ENCODE measurements around the gene FRMD5.
A peak's percentile ranks its signal among the peaks of the same experiment; 100 is the strongest.
"Not testable (repeated sequence)": the region's sequence is repeated elsewhere in the genome, so short reads cannot be mapped to it uniquely, and the experiment has no call there.

FRMD5 gene

DNA sequence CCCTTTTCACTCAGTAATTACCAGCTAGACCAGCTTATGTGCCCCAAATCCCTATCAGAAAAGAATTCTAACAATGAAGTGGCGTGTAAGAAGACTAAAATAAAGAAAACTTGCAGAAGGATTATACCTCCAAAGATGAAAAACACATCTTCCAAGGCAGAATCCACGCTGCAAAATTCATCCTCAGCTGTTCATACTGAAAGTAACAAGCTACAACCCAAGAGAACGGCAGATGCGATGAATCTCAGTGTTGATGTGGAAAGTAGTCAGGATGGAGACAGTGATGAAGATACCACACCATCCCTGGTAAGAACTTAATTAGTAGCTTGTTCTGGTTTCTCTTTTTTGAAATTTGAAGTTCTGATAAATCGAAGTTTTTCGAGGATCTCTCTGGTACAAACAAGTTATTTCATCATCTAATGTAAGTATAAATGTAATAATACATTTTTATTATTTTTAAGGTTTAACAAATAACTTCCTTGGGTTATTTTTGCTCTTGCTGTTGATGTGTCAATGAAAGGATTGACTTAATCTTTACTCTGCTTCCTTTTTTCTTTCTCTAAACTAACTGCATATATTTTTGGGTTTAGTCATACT is 366.9 kb downstream of the FRMD5 start:
- Histone ChIP-seq H3K9ac (ENCODE audit: low read length) (peak overlapping the region; percentile 92), H3K4me3 (ENCODE audit: insufficient read depth, low read length, poor library complexity, severe bottlenecking) (peak overlapping the region; percentile 81), H3F3A (ENCODE audit: insufficient read depth) (peaks cover 45% of the 10 kb centered on the region), H2AFZ (ENCODE audit: low read depth, low read length, severe bottlenecking) (no peak overlapping the region), H3K27me3 (ENCODE audit: low read length) (no peaks in the 10 kb centered on the region), H3K9me3 (ENCODE audit: insufficient read depth, low read length) (no peaks in the 10 kb centered on the region), H4K20me1 (ENCODE audit: low read depth, low read length) (peaks cover 12% of the 10 kb centered on the region; the same call in 1 of the 2 replicates), H3K4me2 (ENCODE audit: low read depth, low read length, poor library complexity, severe bottlenecking) (peak overlapping the region; percentile 100), H3K36me3 (ENCODE audit: low read length) (peaks cover 24% of the 10 kb centered on the region), H3K9me2 (replicated peaks; ENCODE audit: insufficient read depth, low read length) (no peaks in the 10 kb centered on the region), H3K27ac (ENCODE audit: low read depth, low read length) (peak overlapping the region; percentile 93), H3K79me2 (ENCODE audit: insufficient read depth, low read length) (peaks cover 86% of the 10 kb centered on the region)
- no peak for TF ChIP-seq EZH2phosphoT487 (conservative IDR thresholded peaks at IDR 0.05; ENCODE audit: low read length)
- TF ChIP-seq, protein P1, sequence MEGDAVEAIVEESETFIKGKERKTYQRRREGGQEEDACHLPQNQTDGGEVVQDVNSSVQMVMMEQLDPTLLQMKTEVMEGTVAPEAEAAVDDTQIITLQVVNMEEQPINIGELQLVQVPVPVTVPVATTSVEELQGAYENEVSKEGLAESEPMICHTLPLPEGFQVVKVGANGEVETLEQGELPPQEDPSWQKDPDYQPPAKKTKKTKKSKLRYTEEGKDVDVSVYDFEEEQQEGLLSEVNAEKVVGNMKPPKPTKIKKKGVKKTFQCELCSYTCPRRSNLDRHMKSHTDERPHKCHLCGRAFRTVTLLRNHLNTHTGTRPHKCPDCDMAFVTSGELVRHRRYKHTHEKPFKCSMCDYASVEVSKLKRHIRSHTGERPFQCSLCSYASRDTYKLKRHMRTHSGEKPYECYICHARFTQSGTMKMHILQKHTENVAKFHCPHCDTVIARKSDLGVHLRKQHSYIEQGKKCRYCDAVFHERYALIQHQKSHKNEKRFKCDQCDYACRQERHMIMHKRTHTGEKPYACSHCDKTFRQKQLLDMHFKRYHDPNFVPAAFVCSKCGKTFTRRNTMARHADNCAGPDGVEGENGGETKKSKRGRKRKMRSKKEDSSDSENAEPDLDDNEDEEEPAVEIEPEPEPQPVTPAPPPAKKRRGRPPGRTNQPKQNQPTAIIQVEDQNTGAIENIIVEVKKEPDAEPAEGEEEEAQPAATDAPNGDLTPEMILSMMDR (IDR thresholded peaks at IDR 0.05; ENCODE audit: insufficient read depth, low read length, poor library complexity, severe bottlenecking), result no peak

DNA sequence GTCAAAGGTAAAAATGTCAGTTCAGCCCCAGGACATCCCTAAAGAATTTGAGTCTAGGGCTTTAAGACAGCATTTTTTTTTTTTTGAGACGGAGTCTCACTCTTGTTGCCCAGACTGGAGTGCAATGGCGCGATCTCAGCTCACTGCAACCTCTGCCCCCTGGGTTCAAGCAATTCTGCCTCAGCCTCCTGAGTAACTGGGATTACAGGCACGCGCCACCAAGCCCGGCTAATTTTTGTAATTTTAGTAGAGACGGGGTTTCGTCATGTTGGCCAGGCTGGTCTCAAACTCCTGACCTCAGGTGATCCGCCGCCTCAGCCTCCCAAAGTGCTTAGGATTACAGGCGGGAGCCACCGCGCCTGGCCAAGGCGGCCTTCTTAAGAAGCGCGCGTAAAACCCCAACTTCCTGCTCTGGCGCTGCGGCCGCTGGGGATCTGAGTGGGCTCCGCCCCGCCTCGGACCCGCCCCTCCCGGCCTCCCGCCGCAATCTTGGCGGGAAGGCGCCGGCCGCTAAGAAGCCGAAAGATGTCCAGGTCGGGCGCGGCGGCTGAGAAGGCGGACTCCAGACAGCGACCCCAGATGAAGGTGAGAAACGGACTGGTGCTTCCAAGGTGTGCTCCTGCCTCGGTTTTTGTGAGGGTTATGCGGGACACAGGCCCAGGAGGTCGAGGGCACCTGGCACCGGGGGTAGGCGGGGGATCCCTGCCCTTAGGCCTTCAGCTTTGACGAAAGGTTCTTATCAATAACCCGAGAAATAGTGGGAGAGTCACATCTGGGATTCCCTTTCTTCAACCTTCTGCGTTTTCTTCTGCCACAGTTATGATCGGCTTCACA is 368.3 kb downstream of the FRMD5 start, which contains the start of gene WDR76:
TSS of gene WDR76 (plus strand) at position 495 of the 834 bp plus-strand sequence. CDS start at position 526, 31 bp downstream.
- H3K27me3 ChIP-seq (ENCODE audit: low read length), result no peaks in the 10 kb centered on the region
- H2AFZ ChIP-seq (ENCODE audit: low read depth, low read length, severe bottlenecking), result no peak within 1 kb of the TSS
- H3K36me3 ChIP-seq (ENCODE audit: low read length), result peaks cover 18% of the 10 kb centered on the region
- peak within 1 kb of the TSS; percentile 100 for H3K4me2 ChIP-seq (ENCODE audit: low read depth, low read length, poor library complexity, severe bottlenecking)
- H4K20me1 ChIP-seq (ENCODE audit: low read depth, low read length), result no peaks in the 10 kb centered on the region
- H3K79me2 ChIP-seq (ENCODE audit: insufficient read depth, low read length), result peaks cover 85% of the 10 kb centered on the region
- H3K27ac ChIP-seq (ENCODE audit: low read depth, low read length), result peak within 1 kb of the TSS; percentile 93
- H3K4me3 ChIP-seq (ENCODE audit: insufficient read depth, low read length, poor library complexity, severe bottlenecking), result peak within 1 kb of the TSS; percentile 81
- no peak for TF ChIP-seq EZH2phosphoT487 (conservative IDR thresholded peaks at IDR 0.05; ENCODE audit: low read length)
- TF ChIP-seq, protein P1 (IDR thresholded peaks at IDR 0.05; ENCODE audit: insufficient read depth, low read length, poor library complexity, severe bottlenecking), result no peak
- H3F3A ChIP-seq (ENCODE audit: insufficient read depth), result peaks cover 37% of the 10 kb centered on the region
- H3K9ac ChIP-seq (ENCODE audit: low read length), result peak within 1 kb of the TSS; percentile 92
- H3K9me2 ChIP-seq (replicated peaks; ENCODE audit: insufficient read depth, low read length), result no peaks in the 10 kb centered on the region
- H3K9me3 ChIP-seq (ENCODE audit: insufficient read depth, low read length), result no peaks in the 10 kb centered on the region

DNA sequence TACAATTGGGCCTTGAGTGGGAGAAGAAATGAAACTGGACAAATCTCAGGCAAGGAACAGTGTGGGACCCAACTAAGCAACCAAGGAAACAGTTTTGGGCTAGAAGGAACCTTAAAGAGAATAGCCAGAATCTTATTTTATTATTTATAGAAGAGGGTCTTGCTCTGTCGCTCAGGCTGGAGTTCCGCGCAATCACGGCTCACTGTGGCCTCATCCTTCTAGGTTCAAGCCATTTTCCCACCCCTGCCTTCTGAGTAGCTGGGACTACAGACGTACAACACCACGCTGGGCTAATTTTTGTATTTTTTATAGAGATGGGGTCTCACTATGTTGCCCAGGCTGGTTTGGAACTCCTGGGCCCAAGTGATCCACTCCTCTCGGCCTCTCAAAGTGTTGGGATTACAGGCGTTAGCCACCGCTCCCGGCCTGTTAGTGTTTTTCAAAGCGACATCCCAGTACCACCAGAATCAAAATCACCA is 369.0 kb downstream of the FRMD5 start:
- no peak overlapping the region for H2AFZ ChIP-seq (ENCODE audit: low read depth, low read length, severe bottlenecking)
- H3K4me3 ChIP-seq (ENCODE audit: insufficient read depth, low read length, poor library complexity, severe bottlenecking), result no peak overlapping the region
- H3K79me2 ChIP-seq (ENCODE audit: insufficient read depth, low read length), result peaks cover 85% of the 10 kb centered on the region
- H3K9me2 ChIP-seq (replicated peaks; ENCODE audit: insufficient read depth, low read length), result no peaks in the 10 kb centered on the region
- peak overlapping the region; percentile 93 for H3K27ac ChIP-seq (ENCODE audit: low read depth, low read length)
- H3K27me3 ChIP-seq (ENCODE audit: low read length), result no peaks in the 10 kb centered on the region
- H4K20me1 ChIP-seq (ENCODE audit: low read depth, low read length), result 0 out of 2 replicates have a peak, but pooled peaks cover 2% of the 10 kb centered on the region
- peak overlapping the region; percentile 92 for H3K9ac ChIP-seq (ENCODE audit: low read length)
- H3K4me2 ChIP-seq (ENCODE audit: low read depth, low read length, poor library complexity, severe bottlenecking), result peak overlapping the region; percentile 100
- H3F3A ChIP-seq (ENCODE audit: insufficient read depth), result peaks cover 38% of the 10 kb centered on the region
- no peaks in the 10 kb centered on the region for H3K9me3 ChIP-seq (ENCODE audit: insufficient read depth, low read length)
- TF ChIP-seq EZH2phosphoT487 (conservative IDR thresholded peaks at IDR 0.05; ENCODE audit: low read length), result no peak
- TF ChIP-seq, protein P1 (IDR thresholded peaks at IDR 0.05; ENCODE audit: insufficient read depth, low read length, poor library complexity, severe bottlenecking), result no peak
- H3K36me3 ChIP-seq (ENCODE audit: low read length), result peaks cover 22% of the 10 kb centered on the region

DNA sequence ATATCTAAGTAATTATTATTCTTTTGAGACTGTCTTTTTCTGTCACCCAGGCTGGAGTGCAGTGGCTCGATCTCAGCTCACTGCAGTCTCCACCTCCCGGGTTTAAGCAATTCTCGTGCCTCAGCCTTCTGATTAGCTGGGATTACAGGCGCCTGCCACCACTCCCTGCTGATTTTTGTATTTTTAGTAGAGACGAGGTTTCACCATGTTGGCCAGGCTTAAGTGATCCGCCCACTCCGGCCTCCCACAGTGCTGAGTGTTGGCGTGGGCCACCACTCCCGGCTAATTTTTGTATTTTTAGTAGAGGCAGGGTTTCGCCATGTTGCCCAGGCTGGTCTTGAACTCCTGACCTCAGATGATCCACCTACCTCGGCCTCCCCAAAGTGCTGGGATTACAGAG is 369.8 kb downstream of the FRMD5 start:
- Histone ChIP-seq H3K27ac (ENCODE audit: low read depth, low read length) (peak overlapping the region; percentile 93), H3K9ac (ENCODE audit: low read length) (peak overlapping the region; percentile 97; the same call in 1 of the 2 replicates), H3K36me3 (ENCODE audit: low read length) (peaks cover 27% of the 10 kb centered on the region), H3K4me2 (ENCODE audit: low read depth, low read length, poor library complexity, severe bottlenecking) (peak overlapping the region; percentile 95), H3F3A (ENCODE audit: insufficient read depth) (peaks cover 38% of the 10 kb centered on the region), H3K79me2 (ENCODE audit: insufficient read depth, low read length) (peaks cover 85% of the 10 kb centered on the region)
- H3K4me3 ChIP-seq (ENCODE audit: insufficient read depth, low read length, poor library complexity, severe bottlenecking); H3K9me3 ChIP-seq (ENCODE audit: insufficient read depth, low read length); H4K20me1 ChIP-seq (ENCODE audit: low read depth, low read length); H2AFZ ChIP-seq (ENCODE audit: low read depth, low read length, severe bottlenecking); H3K27me3 ChIP-seq (ENCODE audit: low read length); H3K9me2 ChIP-seq (replicated peaks; ENCODE audit: insufficient read depth, low read length): not testable (repeated sequence)
